PC-3 (cell line): Measurements from ENCODE around the gene HOXA9. TPM values are rescaled to one million over a fixed set of nuclear protein-coding genes. Genes with fewer than 3 reads are reported as not detected.

Experiments
- ATAC-seq: fragments of 200-7000 bp; cut with Tn5 transposase; 2 replicates; pipeline ENCODE4 v1.9.1; 2020; ENCODE audit warnings: mild to moderate bottlenecking, moderate library complexity
- BruUV-seq: library from RNA; stranded (reverse); fragments of 400-500 nt; replicated peaks from 2 replicates; lab custom pipeline; 2021; lab: Mats Ljungman, UMichigan
- CTCF ChIA-PET: fragments of 300-600 bp; sonication (Branson Sonifier 250); formaldehyde crosslinking; loops from one replicate; lab custom pipeline; 2022; ENCODE audit warnings: antibody characterized with exemption; lab: Charles Lee
- POLR2A ChIA-PET: fragments of 300-600 bp; sonication (Branson Sonifier 250); formaldehyde crosslinking; loops from one replicate; lab custom pipeline; 2022; ENCODE audit warnings: antibody characterized with exemption; ENCODE audit not compliant: unreplicated experiment; lab: Charles Lee
- DNase-seq: peaks from one replicate; pipeline ENCODE4 v3.0.0-alpha.2; 2015
- H2AFZ ChIP-seq: fragments of 300-600 bp; sonication (generic); 2 replicates; pipeline ENCODE4 v1.6.0; 2016; ENCODE audit warnings: antibody characterized with exemption, low read length
- H3F3A ChIP-seq: fragments of 300-600 bp; sonication (generic); one replicate; pipeline ENCODE4 v1.6.0; 2017; ENCODE audit warnings: antibody characterized with exemption, low read length, control low read depth, mild to moderate bottlenecking; ENCODE audit not compliant: unreplicated experiment
- H3K27ac ChIP-seq: fragments of 300-600 bp; sonication (generic); 2 replicates; pipeline ENCODE4 v1.5.1; 2016; ENCODE audit warnings: mild to moderate bottlenecking, low read length
- H3K27me3 ChIP-seq: fragments of 300-600 bp; sonication (generic); 2 replicates; pipeline ENCODE4 v1.6.1; 2016; ENCODE audit warnings: low read length, mixed read lengths
- H3K36me3 ChIP-seq: fragments of 300-600 bp; sonication (generic); 2 replicates; pipeline ENCODE4 v1.6.1; 2016; ENCODE audit warnings: low read depth, mixed run types, low read length, mixed read lengths
- H3K4me1 ChIP-seq: fragments of 300-600 bp; sonication (generic); 2 replicates; pipeline ENCODE4 v1.5.1; 2016; ENCODE audit warnings: low read length; ENCODE audit not compliant: insufficient read depth
- H3K4me2 ChIP-seq: fragments of 300-600 bp; sonication (generic); 2 replicates; pipeline ENCODE4 v1.6.0; 2016; ENCODE audit warnings: low read length
- H3K4me3 ChIP-seq: fragments of 300-600 bp; sonication (generic); 2 replicates; pipeline ENCODE4 v1.5.1; 2016; ENCODE audit warnings: mild to moderate bottlenecking, low read length, mixed read lengths
- H3K79me2 ChIP-seq: fragments of 300-600 bp; sonication (generic); 2 replicates; pipeline ENCODE4 v1.6.1; 2017; ENCODE audit warnings: low read length, mixed read lengths
- H3K9ac ChIP-seq: fragments of 300-600 bp; sonication (generic); 2 replicates; pipeline ENCODE4 v1.6.0; 2016; ENCODE audit warnings: mild to moderate bottlenecking, low read length
- H3K9me2 ChIP-seq: fragments of 300-600 bp; sonication (generic); replicated peaks from 2 replicates; pipeline ENCODE4 v1.6.1; 2016; ENCODE audit warnings: mixed run types, low read length, mixed read lengths
- H3K9me3 ChIP-seq: fragments of 300-600 bp; sonication (generic); 2 replicates; pipeline ENCODE4 v1.6.1; 2016; ENCODE audit warnings: low read length, mixed read lengths
- H4K20me1 ChIP-seq: fragments of 300-600 bp; sonication (generic); 2 replicates; pipeline ENCODE4 v1.6.1; 2016; ENCODE audit warnings: low read length, mixed read lengths
- EZH2 ChIP-seq: fragments of 300-600 bp; sonication (generic); IDR thresholded peaks from one replicate; pipeline ENCODE4 v1.6.1; 2017; ENCODE audit warnings: antibody characterized with exemption, mild to moderate bottlenecking, low read length; ENCODE audit not compliant: unreplicated experiment
- EZH2phosphoT487 ChIP-seq: fragments of 300-600 bp; sonication (generic); IDR thresholded peaks from 2 replicates; pipeline ENCODE4 v1.6.1; 2018; ENCODE audit warnings: mild to moderate bottlenecking, antibody characterized with exemption, low read length, borderline replicate concordance
- intact Hi-C: fragments of 100-400 bp; cut with micrococcal nuclease; formaldehyde crosslinking; loops from 2 replicates; pipeline ENCODE4 v1.9.0; 2023
- total RNA-seq: library from RNA; depleted of rRNA; stranded (reverse); fragments of >200 nt; gene quantifications from 2 replicates; pipeline ENCODE4 v1.2.3, GENCODE V29; 2014
- TF ChIP-seq, protein P1 (sequence below): fragments of 300-600 bp; sonication (generic); conservative IDR thresholded peaks from 2 replicates; pipeline ENCODE4 v1.5.1; 2017; ENCODE audit warnings: antibody characterized with exemption, low read depth, mild to moderate bottlenecking, low read length

Gene HOXA9
- total RNA-seq, 1 experiment from 2014 or later: 69.0 TPM

DNA sequence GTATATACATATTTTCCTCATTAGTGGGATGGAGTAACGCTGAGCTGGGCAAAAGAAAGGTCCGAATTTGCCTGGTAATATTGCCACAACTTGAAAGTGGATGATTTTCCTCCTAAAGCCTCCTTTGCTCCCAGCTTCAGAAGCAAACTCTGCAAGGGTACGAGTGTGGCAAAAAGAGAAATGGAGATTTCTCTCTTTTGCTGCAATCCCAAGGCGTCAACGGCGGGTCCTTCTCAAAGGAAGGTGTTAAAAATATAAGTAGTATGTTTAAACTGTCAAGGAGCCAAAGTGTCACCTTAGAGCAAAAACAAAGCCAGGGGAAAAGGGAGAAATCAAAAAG is 50.5 kb downstream of the HOXA9 start:
- ATAC-seq (no peak), DNase-seq (no peak)
- H3K27ac ChIP-seq: peak overlapping the region; percentile 84
- H3K36me3 ChIP-seq: no peaks in the 10 kb centered on the region; the same call in 1 of the 2 replicates
- no peak for TF ChIP-seq EZH2phosphoT487
- intact Hi-C loops: no loop called here
- peak overlapping the region; percentile 98 for H3K4me2 ChIP-seq
- peak overlapping the region; percentile 50; the same call in 1 of the 2 replicates for H3K9ac ChIP-seq
- no peaks in the 10 kb centered on the region for H3K27me3 ChIP-seq
- POLR2A ChIA-PET: interaction anchor here (1.0 to 1.1 kb wide), 2 partner anchors 16 to 37 kb away, joined by 3 to 9 read pairs; partner anchors contain the start of gene HOXA3
- H2AFZ ChIP-seq: peak overlapping the region; percentile 16; the same call in 1 of the 2 replicates
- no peaks in the 10 kb centered on the region for H4K20me1 ChIP-seq
- H3K9me3 ChIP-seq: no peaks in the 10 kb centered on the region
- H3K9me2 ChIP-seq: no peaks in the 10 kb centered on the region
- H3F3A ChIP-seq: peaks cover 3% of the 10 kb centered on the region
- peaks cover 51% of the 10 kb centered on the region for H3K4me1 ChIP-seq
- BruUV-seq: no TSS peak
- peaks cover 73% of the 10 kb centered on the region for H3K79me2 ChIP-seq
- H3K4me3 ChIP-seq: peak overlapping the region; percentile 66
- CTCF ChIA-PET: no interaction called here

DNA sequence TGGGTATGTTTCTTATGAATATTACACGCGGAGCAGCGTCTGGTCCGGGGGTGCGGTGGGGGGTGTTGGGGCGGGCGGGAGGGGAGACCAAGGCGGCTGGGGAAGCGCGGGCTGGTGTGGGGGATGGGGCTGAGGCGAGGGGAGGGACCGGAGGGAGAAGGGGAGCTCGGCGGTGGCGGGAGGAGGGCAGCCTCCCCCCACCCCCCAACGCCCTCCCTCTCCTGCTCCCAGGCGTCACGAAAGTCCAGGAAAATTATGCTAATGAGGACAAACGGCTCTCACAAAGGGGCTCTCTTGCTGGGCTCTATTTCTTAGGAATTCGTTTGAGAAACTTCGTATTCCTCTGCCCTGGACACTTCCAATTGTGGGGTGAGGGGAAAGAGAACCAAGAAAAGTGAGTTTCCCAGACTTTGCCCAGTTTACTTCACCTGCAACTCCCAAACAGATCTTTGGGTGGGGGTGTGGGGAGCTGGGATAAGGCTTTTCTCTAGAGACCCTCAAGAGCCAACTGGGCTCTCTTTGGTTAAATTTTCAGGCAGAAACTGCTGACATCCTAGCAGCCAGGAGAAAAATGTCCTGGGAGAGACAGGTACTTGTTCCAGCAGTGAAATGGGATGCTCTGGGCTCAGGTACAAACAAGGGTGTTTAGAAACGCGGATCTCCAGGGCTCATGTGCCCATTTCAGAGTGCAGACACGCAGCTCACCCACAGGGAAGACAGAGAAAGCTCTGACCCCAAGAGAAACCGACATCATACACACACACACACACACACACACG is 51.2 kb downstream of the HOXA9 start:
- H3K36me3 ChIP-seq: no peaks in the 10 kb centered on the region; the same call in 1 of the 2 replicates
- H3K9me3 ChIP-seq: no peaks in the 10 kb centered on the region
- H3K4me2 ChIP-seq: peak overlapping the region; percentile 98
- DNase-seq (peak; percentile 55), ATAC-seq (peak; percentile 5)
- no peak overlapping the region; the same call in 1 of the 2 replicates for H2AFZ ChIP-seq
- TF ChIP-seq EZH2phosphoT487 (no peak), EZH2 (no peak)
- TF ChIP-seq, protein P1, sequence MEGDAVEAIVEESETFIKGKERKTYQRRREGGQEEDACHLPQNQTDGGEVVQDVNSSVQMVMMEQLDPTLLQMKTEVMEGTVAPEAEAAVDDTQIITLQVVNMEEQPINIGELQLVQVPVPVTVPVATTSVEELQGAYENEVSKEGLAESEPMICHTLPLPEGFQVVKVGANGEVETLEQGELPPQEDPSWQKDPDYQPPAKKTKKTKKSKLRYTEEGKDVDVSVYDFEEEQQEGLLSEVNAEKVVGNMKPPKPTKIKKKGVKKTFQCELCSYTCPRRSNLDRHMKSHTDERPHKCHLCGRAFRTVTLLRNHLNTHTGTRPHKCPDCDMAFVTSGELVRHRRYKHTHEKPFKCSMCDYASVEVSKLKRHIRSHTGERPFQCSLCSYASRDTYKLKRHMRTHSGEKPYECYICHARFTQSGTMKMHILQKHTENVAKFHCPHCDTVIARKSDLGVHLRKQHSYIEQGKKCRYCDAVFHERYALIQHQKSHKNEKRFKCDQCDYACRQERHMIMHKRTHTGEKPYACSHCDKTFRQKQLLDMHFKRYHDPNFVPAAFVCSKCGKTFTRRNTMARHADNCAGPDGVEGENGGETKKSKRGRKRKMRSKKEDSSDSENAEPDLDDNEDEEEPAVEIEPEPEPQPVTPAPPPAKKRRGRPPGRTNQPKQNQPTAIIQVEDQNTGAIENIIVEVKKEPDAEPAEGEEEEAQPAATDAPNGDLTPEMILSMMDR: no peak
- H4K20me1 ChIP-seq: no peaks in the 10 kb centered on the region
- ChIA-PET POLR2A (interaction anchor here (1.1 kb wide), 1 partner anchor 16 kb away, joined by 9 read pairs; no protein-coding TSS in a partner anchor), CTCF (no interaction called here)
- no peaks in the 10 kb centered on the region for H3K9me2 ChIP-seq
- H3K4me1 ChIP-seq: peaks cover 56% of the 10 kb centered on the region
- no peaks in the 10 kb centered on the region for H3K27me3 ChIP-seq
- peak overlapping the region; percentile 86 for H3K27ac ChIP-seq
- peaks cover 79% of the 10 kb centered on the region for H3K79me2 ChIP-seq
- BruUV-seq: TSS peak; percentile 73
- H3K4me3 ChIP-seq: peak overlapping the region; percentile 81
- intact Hi-C loops: loop anchor here (1.0 kb wide), 1 partner anchor 20 kb away; no protein-coding TSS in a partner anchor
- H3F3A ChIP-seq: peaks cover 3% of the 10 kb centered on the region
- H3K9ac ChIP-seq: peak overlapping the region; percentile 74

DNA sequence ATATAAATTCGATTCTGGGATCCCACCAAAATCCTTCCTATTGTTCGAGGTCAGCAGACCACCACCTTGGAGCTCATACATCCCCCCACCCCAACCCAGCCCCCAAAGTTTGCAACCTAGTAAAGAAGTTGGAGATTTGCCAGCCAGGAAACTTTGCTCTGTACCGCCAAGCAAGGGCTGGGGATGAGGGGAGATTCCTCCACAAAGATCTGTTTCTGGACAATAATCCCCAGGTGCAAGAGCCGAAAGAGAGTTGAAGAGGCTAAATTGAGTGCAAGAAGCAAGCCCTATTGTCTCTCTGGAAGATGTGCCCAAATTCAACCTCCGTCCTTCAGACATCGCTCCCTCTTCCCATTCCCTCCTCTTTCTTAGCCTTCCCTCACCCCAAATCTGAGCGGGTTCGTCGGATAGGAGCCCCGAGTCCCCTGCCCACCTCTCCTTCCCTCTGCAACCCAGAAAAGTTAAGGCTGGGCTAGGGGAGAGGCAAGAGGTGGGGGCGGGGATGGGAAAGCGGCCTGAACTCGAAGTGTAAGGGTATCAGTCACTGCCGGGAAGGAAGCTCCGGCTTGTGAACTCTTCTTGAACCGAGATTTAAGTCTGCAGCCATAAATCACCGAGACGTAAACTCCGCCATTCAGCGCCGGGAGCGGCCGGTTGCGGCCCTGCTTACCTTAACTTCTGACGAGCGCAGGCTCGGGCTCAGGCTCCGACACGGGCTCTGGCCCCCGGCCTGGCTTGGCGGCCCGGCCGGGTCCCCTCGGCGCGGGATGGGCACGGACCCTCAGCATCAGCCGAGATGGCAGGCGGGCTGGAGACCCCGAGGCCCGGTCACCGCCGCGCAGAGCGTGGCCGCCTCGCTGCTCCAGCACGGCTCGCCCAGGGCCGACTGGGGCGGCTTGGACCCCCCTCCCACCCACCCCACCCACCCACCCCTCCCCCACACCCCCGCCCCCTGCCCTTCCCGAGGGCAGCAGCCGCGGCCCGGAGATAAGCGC is 52.1 kb downstream of the HOXA9 start:
- peak overlapping the region; percentile 99 for H3K4me3 ChIP-seq
- H3K27me3 ChIP-seq: no peaks in the 10 kb centered on the region
- H3K4me1 ChIP-seq: peaks cover 59% of the 10 kb centered on the region
- no TSS peak for BruUV-seq
- peak overlapping the region; percentile 99 for H3K27ac ChIP-seq
- ChIA-PET POLR2A (interaction anchor here (1.0 kb wide), 1 partner anchor 35 kb away, joined by 4 read pairs; no protein-coding TSS in a partner anchor), CTCF (no interaction called here)
- no peaks in the 10 kb centered on the region for H3K9me2 ChIP-seq
- peak overlapping the region; percentile 48; the same call in 1 of the 2 replicates for H2AFZ ChIP-seq
- TF ChIP-seq EZH2: no peak
- TF ChIP-seq EZH2phosphoT487: no peak
- TF ChIP-seq, protein P1: no peak
- peaks cover 3% of the 10 kb centered on the region for H3F3A ChIP-seq
- peak overlapping the region; percentile 93 for H3K9ac ChIP-seq
- no peaks in the 10 kb centered on the region for H3K9me3 ChIP-seq
- intact Hi-C loops: loop anchor here (1.0 kb wide), 3 partner anchors 21 to 249 kb away; partner anchors contain the start of gene SKAP2
- peak overlapping the region; percentile 96 for H3K4me2 ChIP-seq
- ATAC-seq (peak; percentile 31), DNase-seq (peak; percentile 84)
- H4K20me1 ChIP-seq: no peaks in the 10 kb centered on the region
- H3K79me2 ChIP-seq: peaks cover 79% of the 10 kb centered on the region
- H3K36me3 ChIP-seq: no peaks in the 10 kb centered on the region
